GM06990 (cell line): ENCODE results near the gene A4GNT.
"Not testable (repeated sequence)": the region's sequence is repeated elsewhere in the genome, so short reads cannot be mapped to it uniquely, and the experiment has no call there.

Experiments used
- DNase-seq: peaks from one replicate; pipeline ENCODE4 v3.0.0-alpha.2; 2011; ENCODE audit not compliant: insufficient read length; ENCODE audit errors: extremely low read depth
- H3K27me3 ChIP-seq: replicated peaks from 2 replicates; pipeline ENCODE4 v1.6.0; 2011; ENCODE audit warnings: low read length; ENCODE audit not compliant: control insufficient read depth, insufficient read depth
- H3K36me3 ChIP-seq: 2 replicates; pipeline ENCODE4 v1.5.1; 2011; ENCODE audit warnings: low read length; ENCODE audit not compliant: control insufficient read depth, insufficient read depth
- H3K4me3 ChIP-seq: replicated peaks from 2 replicates; pipeline ENCODE4 v1.5.1; 2011; ENCODE audit warnings: low read depth, mild to moderate bottlenecking, control low read depth, low read length
- CTCF ChIP-seq: IDR thresholded peaks from 2 replicates; pipeline ENCODE4 v1.5.1; 2011; ENCODE audit warnings: low read length, control low read depth, mild to moderate bottlenecking, inconsistent platforms; ENCODE audit not compliant: insufficient read depth, poor library complexity, severe bottlenecking

A4GNT gene

GRCh38 chr3:138093721-138094120 is 38.5 kb downstream of the A4GNT start:
- no peaks in the 10 kb centered on the region for H3K36me3 ChIP-seq
- H3K4me3 ChIP-seq, result no peak overlapping the region
- no peaks in the 10 kb centered on the region; the same call in none of the 2 replicates for H3K27me3 ChIP-seq
- TF ChIP-seq CTCF, result no peak
- DNase-seq, result no peak

GRCh38 chr3:138092023-138092422 is 40.2 kb downstream of the A4GNT start:
- Histone ChIP-seq H3K27me3 (no peaks in the 10 kb centered on the region; the same call in none of the 2 replicates), H3K36me3 (no peaks in the 10 kb centered on the region), H3K4me3 (no peak overlapping the region)
- TF ChIP-seq CTCF, result no peak
- no peak for DNase-seq

GRCh38 chr3:138089091-138089490 is 43.1 kb downstream of the A4GNT start:
- Histone ChIP-seq H3K27me3 (no peaks in the 10 kb centered on the region; the same call in 1 of the 2 replicates), H3K4me3 (no peak overlapping the region), H3K36me3 (no peaks in the 10 kb centered on the region)
- DNase-seq, result no peak
- TF ChIP-seq CTCF, result no peak

- not testable (repeated sequence) for DNase-seq, H3K4me3 ChIP-seq, H3K36me3 ChIP-seq, H3K27me3 ChIP-seq
Observed at GRCh38 chr3:138085745-138086144, 46.4 kb downstream of the A4GNT start.

GRCh38 chr3:138084196-138084595 is 48.0 kb downstream of the A4GNT start:
- Histone ChIP-seq H3K4me3 (no peak overlapping the region), H3K36me3 (no peaks in the 10 kb centered on the region), H3K27me3 (peaks cover 2% of the 10 kb centered on the region)
- no peak for DNase-seq
- TF ChIP-seq CTCF, result no peak

GRCh38 chr3:138082992-138083386 is 49.2 kb downstream of the A4GNT start:
- Histone ChIP-seq H3K36me3 (no peaks in the 10 kb centered on the region), H3K4me3 (no peak overlapping the region), H3K27me3 (peaks cover 2% of the 10 kb centered on the region)
- TF ChIP-seq CTCF, result no peak
- no peak for DNase-seq
